H1 (cell line): ENCODE measurements around the gene VAPA. TPM values are rescaled to one million over a fixed set of nuclear protein-coding genes. Genes with fewer than 3 reads are reported as not detected.

Source experiments
- BRCA1 ChIP-seq: IDR thresholded peaks from 2 replicates; pipeline ENCODE4 v1.6.1; 2012; ENCODE audit warnings: low read depth, low read length, improper control_type of control experiment
- CHD7 ChIP-seq: fragments of 300-600 bp; sonication (generic); IDR thresholded peaks from 2 replicates; pipeline ENCODE4 v1.7.1; 2012; ENCODE audit warnings: low read length, moderate library complexity, mild to moderate bottlenecking, inconsistent platforms; ENCODE audit not compliant: insufficient replicate concordance
- KDM1A ChIP-seq: fragments of 200-600, 300-600 bp; sonication (generic); IDR thresholded peaks from 2 replicates; pipeline ENCODE4 v1.7.1; 2016; ENCODE audit warnings: mild to moderate bottlenecking, low read length, borderline replicate concordance
- KDM5A ChIP-seq: fragments of 200-600 bp; IDR thresholded peaks from 2 replicates; pipeline ENCODE4 v1.7.1; 2012; ENCODE audit warnings: mild to moderate bottlenecking, low read length, inconsistent platforms, mixed read lengths
- MAX ChIP-seq: IDR thresholded peaks from 2 replicates; pipeline ENCODE4 v1.6.1; 2012; ENCODE audit warnings: inconsistent platforms
- POLR2A ChIP-seq, 2 experiments: IDR thresholded peaks; 1 replicate in 1 of 2; 2 replicates in 1 of 2; pipeline ENCODE4 v1.6.1; 2011; ENCODE audit warnings: low read depth in 2 of 2, low read length in 2 of 2, mild to moderate bottlenecking in 2 of 2; ENCODE audit errors: control extremely low read depth in 1 of 2
- POLR2AphosphoS5 ChIP-seq: IDR thresholded peaks from 2 replicates; pipeline ENCODE4 v1.6.1; 2011; ENCODE audit warnings: low read depth, low read length
- SP2 ChIP-seq: IDR thresholded peaks from 2 replicates; pipeline ENCODE4 v1.6.1; 2012; ENCODE audit warnings: mild to moderate bottlenecking, low read length, inconsistent platforms
- TEAD4 ChIP-seq: IDR thresholded peaks from 2 replicates; pipeline ENCODE4 v1.6.1; 2012; ENCODE audit warnings: low read depth, low read length, inconsistent platforms, mixed read lengths
- polyA plus RNA-seq, 7 experiments: library from polyadenylated mRNA; depleted of rRNA in 3 of 7; stranded (reverse) in 5 of 7; unstranded in 2 of 7; fragments of >200 nt in 5 of 7; fragments of 200-250 nt in 2 of 7; gene quantifications; 1 replicate in 5 of 7; 2 replicates in 1 of 7; 4 replicates in 1 of 7; pipeline versions ENCODE4 v1.2.1 to v1.2.3, GENCODE V29; 2011 to 2013; ENCODE audit warnings: missing spikeins in 2 of 7, mixed read lengths in 2 of 7
- total RNA-seq: library from RNA; stranded (reverse); fragmentation: NEBNext Ultra II Directional; extraction: Animal tissue kit (Norgen Biotek cat#: 25700); gene quantifications from 2 replicates; pipeline ENCODE4 v1.2.1, GENCODE V29; 2021

VAPA gene
- total and polyA plus RNA-seq, 2 of the 8 experiments (the other 6 are each of a cell fraction or from before 2014, with no cell fraction given): 79.7 to 130 TPM

GRCh38 chr18:9949861-9950260 is 36.0 kb downstream of the VAPA start (continued):
- TF ChIP-seq CHD7 (no peak), TEAD4 (no peak), SP2 (no peak), KDM1A (no peak), BRCA1 (no peak), KDM5A (no peak), POLR2AphosphoS5 (no peak), POLR2A (IDR thresholded peaks at IDR 0.05; ENCODE audit: control extremely low read depth in 1 of 2, low read depth in 2 of 2, low read length in 2 of 2) (no peak), MAX (no peak)
